ENCODE measurements around the gene BCORL1. TPM values are rescaled to one million over a fixed set of nuclear protein-coding genes. Genes with fewer than 3 reads are reported as not detected.

BCORL1 gene
- total and polyA plus RNA-seq, 2 donors from 2014 or later: 3.9 to 14.1 TPM

GRCh38 chrX:130015181-130015580 lies 32.7 kb downstream of the BCORL1 start:
- FAIRE-seq (no peak), DNase-seq (peak in 1 of 5 donors; percentile 65)
- Histone ChIP-seq H3K36me3 (ENCODE audit: control insufficient read depth in 2 of 3, insufficient read depth in 3 of 3, low read length in 3 of 3) (peaks cover 0 to 5% (median 0%) of the 10 kb centered on the region in 3 donors), H3K9me3 (ENCODE audit: control insufficient read depth in 2 of 3, insufficient read depth in 1 of 3, low read length in 3 of 3) (no peaks in the 10 kb centered on the region), H3K4me1 (ENCODE audit: control insufficient read depth in 2 of 3, insufficient read depth in 2 of 3, low read depth in 1 of 3, low read length in 3 of 3) (no peaks in the 10 kb centered on the region), H3K9ac (ENCODE audit: low read length in 3 of 3) (no peak overlapping the region), H3K27ac (ENCODE audit: low read depth in 2 of 2, low read length in 2 of 2) (no peak overlapping the region), H3K4me3 (ENCODE audit: low read length in 3 of 3) (no peak overlapping the region), H3K27me3 (ENCODE audit: control insufficient read depth, insufficient read depth, low read length) (no peaks in the 10 kb centered on the region)
- TF ChIP-seq CTCF (IDR thresholded peaks at IDR 0.05; ENCODE audit: borderline replicate concordance, extremely low read depth, insufficient read depth): no peak
- intact Hi-C loops (cut with DNase I): no loop called here

GRCh38 chrX:130018143-130018542 lies 35.7 kb downstream of the BCORL1 start:
- no peak overlapping the region for H3K27ac ChIP-seq (ENCODE audit: low read depth in 2 of 2, low read length in 2 of 2)
- no peak overlapping the region for H3K4me3 ChIP-seq (ENCODE audit: low read length in 3 of 3)
- H3K4me1 ChIP-seq (ENCODE audit: control insufficient read depth in 2 of 3, insufficient read depth in 2 of 3, low read depth in 1 of 3, low read length in 3 of 3): no peaks in the 10 kb centered on the region
- no peak for FAIRE-seq
- no peak for DNase-seq
- no peak for TF ChIP-seq CTCF (IDR thresholded peaks at IDR 0.05; ENCODE audit: borderline replicate concordance, extremely low read depth, insufficient read depth)
- H3K9ac ChIP-seq (ENCODE audit: low read length in 3 of 3): no peak overlapping the region
- H3K27me3 ChIP-seq (ENCODE audit: control insufficient read depth, insufficient read depth, low read length): no peaks in the 10 kb centered on the region
- H3K9me3 ChIP-seq (ENCODE audit: control insufficient read depth in 2 of 3, insufficient read depth in 1 of 3, low read length in 3 of 3): no peaks in the 10 kb centered on the region
- peaks cover 0 to 7% (median 3%) of the 10 kb centered on the region in 3 donors for H3K36me3 ChIP-seq (ENCODE audit: control insufficient read depth in 2 of 3, insufficient read depth in 3 of 3, low read length in 3 of 3)
- intact Hi-C loops (cut with DNase I): no loop called here

- DNase-seq: no peak
- H3K4me1 ChIP-seq (ENCODE audit: control insufficient read depth in 2 of 3, insufficient read depth in 2 of 3, low read depth in 1 of 3, low read length in 3 of 3): no peaks in the 10 kb centered on the region
- no peaks in the 10 kb centered on the region for H3K9me3 ChIP-seq (ENCODE audit: control insufficient read depth in 2 of 3, insufficient read depth in 1 of 3, low read length in 3 of 3)
- peaks cover 0 to 10% (median 7%) of the 10 kb centered on the region in 3 donors for H3K36me3 ChIP-seq (ENCODE audit: control insufficient read depth in 2 of 3, insufficient read depth in 3 of 3, low read length in 3 of 3)
- TF ChIP-seq CTCF (IDR thresholded peaks at IDR 0.05; ENCODE audit: borderline replicate concordance, extremely low read depth, insufficient read depth): no peak
- no peak overlapping the region for H3K4me3 ChIP-seq (ENCODE audit: low read length in 3 of 3)
- no peaks in the 10 kb centered on the region for H3K27me3 ChIP-seq (ENCODE audit: control insufficient read depth, insufficient read depth, low read length)
- H3K27ac ChIP-seq (ENCODE audit: low read depth in 2 of 2, low read length in 2 of 2): no peak overlapping the region
- H3K9ac ChIP-seq (ENCODE audit: low read length in 3 of 3): no peak overlapping the region
- intact Hi-C loops (cut with DNase I): no loop called here
- FAIRE-seq: no peak
Measured at GRCh38 chrX:130020661-130021324, 38.4 kb downstream of the BCORL1 start.

Data from kidney (tissue), 14 donors.